Nephron progenitor cell (in vitro differentiated cells): ENCODE measurements around the gene TCTN2.

Source experiments
- DNase-seq: peaks from one replicate; pipeline ENCODE4 v3.0.0; 2021
- H3K27ac Mint-ChIP-seq: 2 replicates; pipeline ENCODE4 v1.8.0; 2021; ENCODE audit warnings: mild to moderate bottlenecking, moderate library complexity, mixed read lengths
- H3K27me3 Mint-ChIP-seq: 2 replicates; pipeline ENCODE4 v1.8.0; 2021; ENCODE audit warnings: mild to moderate bottlenecking, low read depth, mixed read lengths; ENCODE audit not compliant: poor library complexity
- H3K36me3 Mint-ChIP-seq: 2 replicates; pipeline ENCODE4 v1.8.0; 2021; ENCODE audit warnings: low read depth, mixed read lengths
- H3K4me1 Mint-ChIP-seq: 2 replicates; pipeline ENCODE4 v1.8.0; 2021; ENCODE audit warnings: mixed read lengths
- H3K4me3 Mint-ChIP-seq: 2 replicates; pipeline ENCODE4 v1.8.0; 2021; ENCODE audit warnings: mild to moderate bottlenecking, moderate library complexity, mixed read lengths
- H3K9me3 Mint-ChIP-seq: 2 replicates; pipeline ENCODE4 v1.8.0; 2021; ENCODE audit warnings: mild to moderate bottlenecking, moderate library complexity, mixed read lengths
- TF ChIP-seq, protein P1 (sequence below): fragments of 200-600 bp; sonication (generic); IDR thresholded peaks from 2 replicates; pipeline ENCODE4 v1.5.0; 2021; ENCODE audit warnings: antibody characterized with exemption

TCTN2 gene

DNA sequence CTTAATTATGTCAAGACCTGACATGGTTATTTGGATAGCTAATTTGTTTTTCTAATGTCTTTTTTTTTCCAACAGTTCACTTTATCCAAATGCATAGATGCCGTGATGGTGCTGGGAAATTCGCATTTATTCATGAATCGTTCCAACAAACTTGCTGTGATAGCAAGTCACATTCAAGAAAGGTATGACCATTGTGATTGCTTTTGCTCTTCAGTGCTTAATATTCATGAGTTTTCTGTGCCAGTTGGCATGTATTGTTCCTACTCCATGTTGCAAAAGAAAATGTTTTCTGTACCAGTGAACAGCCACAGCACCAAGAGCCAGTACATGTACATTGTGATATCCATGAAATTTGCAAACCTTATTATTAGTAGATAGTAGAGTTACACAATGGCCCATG lies 25.5 kb upstream of the TCTN2 start:
- Mint-ChIP-seq H3K27ac (no peak overlapping the region), H3K27me3 (no peaks in the 10 kb centered on the region), H3K4me3 (no peak overlapping the region), H3K9me3 (no peaks in the 10 kb centered on the region), H3K36me3 (peaks cover 45% of the 10 kb centered on the region), H3K4me1 (no peaks in the 10 kb centered on the region)
- DNase-seq = no peak
- TF ChIP-seq, protein P1, sequence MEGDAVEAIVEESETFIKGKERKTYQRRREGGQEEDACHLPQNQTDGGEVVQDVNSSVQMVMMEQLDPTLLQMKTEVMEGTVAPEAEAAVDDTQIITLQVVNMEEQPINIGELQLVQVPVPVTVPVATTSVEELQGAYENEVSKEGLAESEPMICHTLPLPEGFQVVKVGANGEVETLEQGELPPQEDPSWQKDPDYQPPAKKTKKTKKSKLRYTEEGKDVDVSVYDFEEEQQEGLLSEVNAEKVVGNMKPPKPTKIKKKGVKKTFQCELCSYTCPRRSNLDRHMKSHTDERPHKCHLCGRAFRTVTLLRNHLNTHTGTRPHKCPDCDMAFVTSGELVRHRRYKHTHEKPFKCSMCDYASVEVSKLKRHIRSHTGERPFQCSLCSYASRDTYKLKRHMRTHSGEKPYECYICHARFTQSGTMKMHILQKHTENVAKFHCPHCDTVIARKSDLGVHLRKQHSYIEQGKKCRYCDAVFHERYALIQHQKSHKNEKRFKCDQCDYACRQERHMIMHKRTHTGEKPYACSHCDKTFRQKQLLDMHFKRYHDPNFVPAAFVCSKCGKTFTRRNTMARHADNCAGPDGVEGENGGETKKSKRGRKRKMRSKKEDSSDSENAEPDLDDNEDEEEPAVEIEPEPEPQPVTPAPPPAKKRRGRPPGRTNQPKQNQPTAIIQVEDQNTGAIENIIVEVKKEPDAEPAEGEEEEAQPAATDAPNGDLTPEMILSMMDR = no peak

DNA sequence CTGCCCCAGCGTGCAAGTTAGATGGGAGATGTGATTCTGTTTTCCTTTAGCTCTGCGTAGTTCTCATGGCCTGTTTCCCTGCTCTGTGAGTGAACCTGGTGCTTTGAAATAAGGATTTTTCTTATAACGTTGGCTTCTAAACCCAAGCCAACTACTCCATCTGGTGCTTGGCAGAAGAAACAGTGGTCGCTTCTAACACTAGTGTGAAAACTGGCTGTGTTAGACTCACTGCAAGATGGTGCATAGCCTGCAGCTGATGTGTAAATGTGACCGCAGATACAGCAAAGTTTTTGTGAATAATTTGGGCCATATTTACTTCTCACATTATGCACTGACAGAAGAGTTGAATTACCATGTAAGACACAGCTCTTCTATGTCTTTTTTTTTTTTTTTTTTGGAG lies 25.0 kb upstream of the TCTN2 start:
- H3K27ac Mint-ChIP-seq = no peak overlapping the region

DNA sequence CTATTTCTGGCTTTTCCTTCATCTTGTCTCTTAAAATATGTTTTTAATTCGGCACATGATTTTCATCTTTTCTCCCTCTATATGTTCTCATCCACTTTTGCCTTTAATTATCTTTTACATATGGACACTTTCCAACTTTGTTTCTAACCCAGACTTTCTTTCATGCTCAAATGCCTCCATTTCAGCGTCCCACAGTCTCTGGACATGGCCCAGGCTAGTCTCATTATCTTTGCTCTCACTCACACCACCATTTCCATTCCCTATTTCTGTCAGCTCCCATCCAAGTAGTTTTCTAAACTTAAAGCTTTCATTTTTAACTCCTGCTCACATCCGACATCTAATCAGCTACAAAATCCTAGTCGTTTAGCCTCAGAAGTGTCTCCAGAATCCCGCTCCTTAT lies 22.5 kb upstream of the TCTN2 start:
- H3K27ac Mint-ChIP-seq = no peak overlapping the region
- no peaks in the 10 kb centered on the region for H3K4me1 Mint-ChIP-seq
- H3K27me3 Mint-ChIP-seq = no peaks in the 10 kb centered on the region
- H3K36me3 Mint-ChIP-seq = peaks cover 47% of the 10 kb centered on the region
- TF ChIP-seq, protein P1 = no peak
- no peaks in the 10 kb centered on the region for H3K9me3 Mint-ChIP-seq
- no peak overlapping the region for H3K4me3 Mint-ChIP-seq
- no peak for DNase-seq

More for the DNA sequence above, 25.0 kb upstream of the TCTN2 start:
- Mint-ChIP-seq H3K4me1 (no peaks in the 10 kb centered on the region), H3K36me3 (peaks cover 46% of the 10 kb centered on the region), H3K4me3 (no peak overlapping the region), H3K27me3 (no peaks in the 10 kb centered on the region), H3K9me3 (no peaks in the 10 kb centered on the region)
- no peak for DNase-seq
- TF ChIP-seq, protein P1 = no peak

DNA sequence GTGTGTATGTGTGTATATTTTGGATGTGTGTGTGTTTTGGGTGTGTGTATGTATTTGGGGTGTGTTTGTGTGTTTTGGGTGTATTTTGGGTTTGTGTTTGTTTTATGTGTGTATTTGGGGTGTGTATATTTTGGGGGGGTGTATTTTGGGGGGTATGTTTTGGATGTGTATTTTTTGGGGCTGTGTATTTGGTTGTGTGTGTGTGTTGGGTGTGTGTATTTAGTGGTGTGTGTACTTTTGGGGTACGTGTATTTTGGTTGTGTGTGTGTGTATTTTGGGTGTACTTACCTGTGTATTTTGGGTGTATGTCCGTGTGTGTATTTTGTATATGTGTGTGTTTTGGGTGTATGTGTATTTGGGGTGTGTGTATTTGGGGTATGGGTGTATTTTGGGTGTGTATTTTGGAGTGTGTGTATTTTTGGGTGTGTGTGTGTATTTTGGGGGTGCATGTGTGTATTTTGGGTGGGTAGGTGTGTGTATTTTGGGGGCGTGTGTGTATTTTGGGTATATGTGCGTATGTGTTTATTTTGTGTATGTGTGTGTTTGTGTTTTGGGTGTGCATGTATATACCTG lies 16.7 kb upstream of the TCTN2 start:
- TF ChIP-seq, protein P1 = no peak
- Mint-ChIP-seq H3K27ac (no peak overlapping the region), H3K4me1 (no peaks in the 10 kb centered on the region), H3K9me3 (no peaks in the 10 kb centered on the region), H3K27me3 (no peaks in the 10 kb centered on the region), H3K4me3 (no peak overlapping the region), H3K36me3 (peaks cover 32% of the 10 kb centered on the region)
- no peak for DNase-seq

DNA sequence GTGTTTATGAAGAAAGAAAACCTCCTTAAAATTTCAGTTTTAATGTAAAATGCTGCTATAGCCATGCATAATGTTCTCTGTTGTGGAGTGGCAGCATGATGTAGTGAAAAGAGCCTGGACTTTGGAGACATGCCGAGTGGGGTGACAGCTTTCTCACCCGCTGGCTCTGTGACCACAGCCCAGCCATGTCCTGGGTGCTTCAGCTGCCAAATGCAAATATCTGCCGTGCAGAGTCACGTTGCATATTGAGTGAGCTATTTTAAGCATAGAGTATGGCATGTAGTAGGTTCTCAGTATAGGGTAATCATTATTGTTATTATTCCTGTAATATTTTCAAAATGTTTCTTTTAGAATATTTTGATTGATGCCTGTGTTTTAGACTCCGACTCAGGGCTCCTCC lies 15.5 kb upstream of the TCTN2 start:
- H3K27me3 Mint-ChIP-seq = no peaks in the 10 kb centered on the region
- TF ChIP-seq, protein P1 = no peak
- H3K36me3 Mint-ChIP-seq = peaks cover 39% of the 10 kb centered on the region
- no peaks in the 10 kb centered on the region for H3K4me1 Mint-ChIP-seq
- no peak overlapping the region for H3K27ac Mint-ChIP-seq
- no peak overlapping the region for H3K4me3 Mint-ChIP-seq
- no peak for DNase-seq
- H3K9me3 Mint-ChIP-seq = no peaks in the 10 kb centered on the region

DNA sequence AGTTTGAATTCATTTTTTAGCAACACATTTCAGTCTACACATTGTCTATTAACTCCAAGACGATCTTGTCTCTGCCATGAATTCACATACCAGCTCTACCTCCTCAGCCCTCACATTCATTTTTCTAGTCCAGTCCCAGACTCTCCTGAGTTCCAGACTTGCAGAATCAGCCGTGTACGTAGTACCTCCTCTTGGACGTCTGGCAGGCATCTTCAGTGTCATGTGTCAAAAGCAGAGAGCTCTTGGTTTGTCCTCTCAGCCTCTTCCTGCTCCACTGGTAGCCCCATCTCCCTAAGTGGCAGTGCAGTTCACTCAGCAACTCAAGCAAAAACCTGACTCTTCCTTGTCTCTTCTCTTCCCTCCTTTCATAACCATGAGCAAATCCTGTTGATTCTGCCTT lies 14.5 kb upstream of the TCTN2 start:
- H3K9me3 Mint-ChIP-seq = no peaks in the 10 kb centered on the region
- H3K27me3 Mint-ChIP-seq = no peaks in the 10 kb centered on the region
- TF ChIP-seq, protein P1 = no peak
- H3K4me1 Mint-ChIP-seq = no peaks in the 10 kb centered on the region
- H3K27ac Mint-ChIP-seq = no peak overlapping the region
- no peak overlapping the region for H3K4me3 Mint-ChIP-seq
- peaks cover 38% of the 10 kb centered on the region for H3K36me3 Mint-ChIP-seq
- no peak for DNase-seq
